ENCODE results near the gene KIAA0232.
"Not testable (repeated sequence)": the region's sequence is repeated elsewhere in the genome, so short reads cannot be mapped to it uniquely, and the experiment has no call there.

DNA sequence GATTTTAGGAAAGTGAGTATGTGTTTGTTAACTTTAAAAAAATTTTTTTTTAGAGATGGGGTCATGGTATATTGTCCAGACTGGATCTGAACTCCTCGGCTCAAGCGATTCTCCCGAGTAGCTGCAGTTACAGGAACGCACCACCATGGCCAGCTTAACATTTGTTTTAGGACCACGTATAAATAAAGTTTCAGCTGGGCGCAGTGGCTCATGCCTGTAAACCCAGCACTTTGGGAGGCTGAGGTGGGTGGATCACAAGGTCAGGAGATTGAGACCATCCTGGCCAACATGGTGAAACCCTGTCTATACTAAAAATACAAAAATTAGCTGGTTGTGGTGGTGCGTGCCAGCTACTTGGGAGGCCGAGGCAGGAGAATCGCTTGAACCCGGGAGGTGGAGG lies 129.4 kb downstream of the KIAA0232 start:
- not testable (repeated sequence) for TF ChIP-seq SRSF3 (IDR thresholded peaks at IDR 0.05; ENCODE audit: insufficient read depth, low read length); EP300 (IDR thresholded peaks at IDR 0.05; ENCODE audit: low read length); BRCA1 (IDR thresholded peaks at IDR 0.05); BRCA1 (CRISPR knock-in tag; IDR thresholded peaks at IDR 0.05); KDM1A (IDR thresholded peaks at IDR 0.05); TEAD4 (IDR thresholded peaks at IDR 0.05; ENCODE audit: low read length); TEAD4 (CRISPR knock-in tag; IDR thresholded peaks at IDR 0.05; ENCODE audit: borderline replicate concordance); SMC3 (conservative IDR thresholded peaks at IDR 0.05; ENCODE audit: insufficient read depth, low read depth, low read length); POLR3A (IDR thresholded peaks at IDR 0.05; ENCODE audit: borderline replicate concordance, extremely low read depth, insufficient read depth, insufficient read length)
- TF ChIP-seq, protein P1, sequence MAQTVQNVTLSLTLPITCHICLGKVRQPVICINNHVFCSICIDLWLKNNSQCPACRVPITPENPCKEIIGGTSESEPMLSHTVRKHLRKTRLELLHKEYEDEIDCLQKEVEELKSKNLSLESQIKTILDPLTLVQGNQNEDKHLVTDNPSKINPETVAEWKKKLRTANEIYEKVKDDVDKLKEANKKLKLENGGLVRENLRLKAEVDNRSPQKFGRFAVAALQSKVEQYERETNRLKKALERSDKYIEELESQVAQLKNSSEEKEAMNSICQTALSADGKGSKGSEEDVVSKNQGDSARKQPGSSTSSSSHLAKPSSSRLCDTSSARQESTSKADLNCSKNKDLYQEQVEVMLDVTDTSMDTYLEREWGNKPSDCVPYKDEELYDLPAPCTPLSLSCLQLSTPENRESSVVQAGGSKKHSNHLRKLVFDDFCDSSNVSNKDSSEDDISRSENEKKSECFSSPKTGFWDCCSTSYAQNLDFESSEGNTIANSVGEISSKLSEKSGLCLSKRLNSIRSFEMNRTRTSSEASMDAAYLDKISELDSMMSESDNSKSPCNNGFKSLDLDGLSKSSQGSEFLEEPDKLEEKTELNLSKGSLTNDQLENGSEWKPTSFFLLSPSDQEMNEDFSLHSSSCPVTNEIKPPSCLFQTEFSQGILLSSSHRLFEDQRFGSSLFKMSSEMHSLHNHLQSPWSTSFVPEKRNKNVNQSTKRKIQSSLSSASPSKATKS (CRISPR knock-in tag; IDR thresholded peaks at IDR 0.05) = not testable (repeated sequence)

Measured in K562 (cell line).